ENCODE measurements around the gene TMEM33. TPM values are rescaled to one million over a fixed set of nuclear protein-coding genes. Genes with fewer than 3 reads are reported as not detected.

The TMEM33 gene
- total and polyA plus RNA-seq, 2 of the 8 experiments (the other 6 are each of a cell fraction or from before 2014, with no cell fraction given), result 72.5 to 94.4 TPM

DNA sequence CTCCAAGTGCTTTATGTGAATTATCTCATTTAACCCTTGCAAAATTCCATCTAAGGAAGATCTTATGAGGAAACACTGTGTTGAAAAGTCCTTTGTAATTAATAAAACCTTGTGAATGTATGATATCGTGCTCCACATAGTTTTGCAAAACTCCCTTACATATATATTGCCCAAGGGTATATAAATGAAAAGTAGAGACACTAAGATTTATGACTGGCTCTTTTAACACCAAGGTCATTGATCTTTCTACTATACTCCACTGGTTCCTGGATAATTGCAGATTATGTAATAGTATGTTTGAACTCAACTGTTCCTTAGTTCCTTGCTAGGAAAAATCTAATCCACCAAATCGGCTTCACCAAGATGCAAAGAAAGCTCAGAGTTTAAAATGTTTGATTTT is 48.0 kb upstream of the TMEM33 start (continued):
- TF ChIP-seq TBP (IDR thresholded peaks at IDR 0.05; ENCODE audit: low read depth, low read length), result no peak
- TF ChIP-seq JUN (IDR thresholded peaks at IDR 0.05; ENCODE audit: low read depth, low read length), result no peak
- TF ChIP-seq POLR2A (IDR thresholded peaks at IDR 0.05; ENCODE audit: control extremely low read depth in 1 of 2, low read depth in 2 of 2, low read length in 2 of 2), result no peak
- no peak for TF ChIP-seq TCF12 (IDR thresholded peaks at IDR 0.05; ENCODE audit: low read depth, low read length)
- TF ChIP-seq BRCA1 (IDR thresholded peaks at IDR 0.05; ENCODE audit: low read depth, low read length), result no peak
- TF ChIP-seq SUZ12 (IDR thresholded peaks at IDR 0.05; ENCODE audit: low read length), result no peak

Measured in H1 (cell line).